ENCODE results near the gene FRS2.

The FRS2 gene

DNA sequence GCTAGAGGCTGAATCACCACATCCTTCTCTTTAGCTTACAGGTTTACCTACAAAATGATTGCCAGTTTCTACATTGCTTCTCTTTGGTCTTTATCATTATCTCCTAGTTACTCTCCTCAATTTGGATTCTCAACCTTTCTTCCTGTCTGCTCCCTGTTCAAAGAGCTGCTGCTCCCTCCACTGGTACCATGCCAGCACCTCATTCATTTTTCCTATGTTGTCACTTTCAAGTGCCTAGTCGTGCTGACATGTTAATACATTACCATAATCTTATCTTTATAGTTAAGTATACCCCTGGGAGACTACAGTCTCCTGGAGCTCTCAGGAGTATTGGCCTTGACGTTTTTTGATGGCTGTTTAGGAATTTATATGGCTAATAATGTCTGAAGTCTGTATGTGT is 14.2 kb downstream of the FRS2 start:
- no peak for DNase-seq
- no peaks in the 10 kb centered on the region; the same call in 1 of the 2 replicates for H3K9me3 ChIP-seq
- H3K27me3 ChIP-seq = no peaks in the 10 kb centered on the region
- TF ChIP-seq CTCF (IDR thresholded peaks at IDR 0.05; ENCODE audit: low read depth, low read length) = no peak
- no peaks in the 10 kb centered on the region for H3K4me1 ChIP-seq
- H3K36me3 ChIP-seq = peaks cover 11% of the 10 kb centered on the region
- no peak overlapping the region for H3K4me3 ChIP-seq (ENCODE audit: low read depth, low read length)

DNA sequence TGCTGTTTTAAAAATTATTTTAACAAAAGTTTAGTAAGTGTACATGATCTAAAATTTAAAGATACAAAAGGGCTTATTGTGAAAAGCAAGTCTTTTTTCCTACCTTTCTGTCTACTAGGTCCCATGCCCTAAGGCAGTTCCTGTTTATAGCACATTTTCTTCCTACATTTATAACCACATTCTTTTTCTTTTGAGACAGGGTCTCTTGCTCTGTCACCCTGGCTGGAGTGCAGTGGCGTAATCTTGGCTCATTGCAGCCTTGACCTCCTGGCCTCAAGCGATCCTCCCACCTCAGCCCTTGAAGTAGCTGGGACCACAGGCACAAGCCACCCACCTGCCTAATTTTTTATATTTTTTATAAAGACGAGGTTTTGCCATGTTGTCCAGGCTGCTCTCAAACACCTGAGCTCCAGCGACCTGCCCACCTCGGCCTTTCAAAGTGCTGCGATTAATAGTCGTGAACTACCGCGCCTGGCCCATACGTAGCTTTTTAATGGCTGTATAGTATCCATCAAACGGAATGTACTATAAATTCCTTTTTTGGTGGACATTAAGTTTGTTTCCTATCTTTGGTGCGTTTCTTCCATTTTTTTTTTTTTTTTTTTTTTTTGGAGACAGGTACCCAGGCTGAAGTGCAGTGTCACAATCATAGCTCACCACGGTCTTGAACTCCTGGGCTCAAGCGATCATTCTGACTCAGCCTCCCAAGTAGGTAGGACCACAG is 20.9 kb downstream of the FRS2 start:
- DNase-seq = no peak
- no peak for TF ChIP-seq CTCF (IDR thresholded peaks at IDR 0.05; ENCODE audit: low read depth, low read length)
- peaks cover 11% of the 10 kb centered on the region for H3K36me3 ChIP-seq
- no peaks in the 10 kb centered on the region for H3K4me1 ChIP-seq
- H3K9me3 ChIP-seq = no peaks in the 10 kb centered on the region; the same call in 1 of the 2 replicates
- H3K27me3 ChIP-seq = no peaks in the 10 kb centered on the region
- H3K4me3 ChIP-seq (ENCODE audit: low read depth, low read length) = no peak overlapping the region

DNA sequence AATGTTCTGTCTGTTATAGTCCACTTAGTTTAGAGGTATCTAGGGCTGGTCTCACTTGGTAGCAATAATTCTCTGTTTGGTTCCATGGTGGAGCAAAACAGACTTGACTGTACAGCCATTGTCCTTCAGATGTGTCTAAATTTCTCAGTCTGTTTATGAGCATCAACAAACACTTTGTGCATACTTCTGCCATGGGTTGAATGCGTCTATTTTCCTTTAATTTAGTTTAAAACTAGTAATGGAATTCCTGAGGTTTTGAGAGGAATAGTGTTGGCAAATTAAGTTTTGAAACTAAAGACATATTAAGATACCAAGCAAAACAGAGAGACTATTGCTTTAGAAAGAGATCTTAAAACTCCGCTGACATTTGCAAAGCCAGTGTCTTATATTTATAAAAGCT is 22.6 kb downstream of the FRS2 start:
- no peak for DNase-seq
- no peak overlapping the region for H3K4me3 ChIP-seq (ENCODE audit: low read depth, low read length)
- no peak for TF ChIP-seq CTCF (IDR thresholded peaks at IDR 0.05; ENCODE audit: low read depth, low read length)
- peaks cover 3% of the 10 kb centered on the region for H3K36me3 ChIP-seq
- no peaks in the 10 kb centered on the region for H3K9me3 ChIP-seq
- H3K27me3 ChIP-seq = no peaks in the 10 kb centered on the region
- no peaks in the 10 kb centered on the region for H3K4me1 ChIP-seq

GRCh38 chr12:69495071-69495470 is 24.9 kb downstream of the FRS2 start:
- Histone ChIP-seq H3K27me3 (no peaks in the 10 kb centered on the region), H3K9me3 (no peaks in the 10 kb centered on the region), H3K36me3 (no peaks in the 10 kb centered on the region; the same call in 1 of the 2 replicates), H3K4me1 (no peaks in the 10 kb centered on the region), H3K4me3 (ENCODE audit: low read depth, low read length) (no peak overlapping the region)
- DNase-seq = no peak
- no peak for TF ChIP-seq CTCF (IDR thresholded peaks at IDR 0.05; ENCODE audit: low read depth, low read length)

DNA sequence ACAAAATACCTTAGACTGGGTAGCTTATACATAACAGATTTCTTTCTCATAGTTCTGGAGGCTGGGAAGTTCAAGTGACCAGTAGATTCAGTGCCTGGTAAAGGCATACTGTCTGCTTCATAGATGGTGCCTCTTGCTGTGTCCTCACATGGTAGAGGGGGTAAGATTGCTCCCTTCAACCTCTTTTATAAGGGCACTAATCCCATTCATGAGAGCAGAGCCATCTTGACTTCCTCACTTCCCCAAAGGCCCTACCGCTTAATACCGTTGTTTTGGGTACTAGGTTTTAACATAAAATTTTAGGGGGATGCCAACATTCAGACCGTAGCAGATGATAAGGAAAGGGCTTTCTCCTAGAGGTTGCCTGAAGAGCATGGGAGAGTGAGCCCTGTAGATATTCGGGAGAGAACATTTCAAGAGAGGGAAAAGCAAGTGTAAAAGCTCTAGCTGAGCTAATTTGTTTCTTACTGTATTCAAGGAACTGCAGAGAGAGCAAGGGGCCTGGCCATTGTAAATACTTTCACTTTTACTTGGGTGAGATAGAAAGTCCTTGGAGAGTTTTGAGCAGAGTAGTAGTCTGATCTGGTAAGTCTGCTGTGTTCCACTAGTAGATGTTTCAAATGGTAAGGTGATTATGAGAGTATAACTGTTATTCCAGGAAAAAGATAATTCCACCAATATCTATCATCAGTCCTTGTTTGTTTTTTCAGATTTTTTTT is 27.3 kb downstream of the FRS2 start:
- Histone ChIP-seq H3K4me1 (no peaks in the 10 kb centered on the region), H3K4me3 (ENCODE audit: low read depth, low read length) (no peak overlapping the region), H3K27me3 (no peaks in the 10 kb centered on the region), H3K9me3 (no peaks in the 10 kb centered on the region), H3K36me3 (no peaks in the 10 kb centered on the region; the same call in 1 of the 2 replicates)
- no peak for DNase-seq
- TF ChIP-seq CTCF (IDR thresholded peaks at IDR 0.05; ENCODE audit: low read depth, low read length) = no peak

GRCh38 chr12:69500631-69501030 is 30.4 kb downstream of the FRS2 start:
- H3K4me1 ChIP-seq = no peaks in the 10 kb centered on the region
- H3K9me3 ChIP-seq = no peaks in the 10 kb centered on the region
- H3K27me3 ChIP-seq = no peaks in the 10 kb centered on the region
- no peak overlapping the region for H3K4me3 ChIP-seq (ENCODE audit: low read depth, low read length)
- TF ChIP-seq CTCF (IDR thresholded peaks at IDR 0.05; ENCODE audit: low read depth, low read length) = no peak
- DNase-seq = no peak
- no peaks in the 10 kb centered on the region for H3K36me3 ChIP-seq
